Measurements from ENCODE around the gene C12orf42.

C12orf42 gene

GRCh38 chr12:103257763-103258162, 238.0 kb downstream of the C12orf42 start:
- no peak for DNase-seq (ENCODE audit: low spot score)

Measured in kidney tubule cell (primary cell).